Colonic mucosa (tissue), 4 donors: ENCODE measurements around the gene ZNF500. TPM values are rescaled to one million over a fixed set of nuclear protein-coding genes. Genes with fewer than 3 reads are reported as not detected.

Experiments
- DNase-seq: peaks from one replicate; pipeline ENCODE4 v3.0.0-alpha.2; 2020
- H3K27ac ChIP-seq: fragments of 200-600 bp; one replicate; pipeline ENCODE4 v1.8.0; 2021
- H3K27me3 ChIP-seq: fragments of 200-600 bp; one replicate; pipeline ENCODE4 v1.8.0; 2021
- H3K36me3 ChIP-seq: fragments of 200-600 bp; one replicate; pipeline ENCODE4 v1.8.0; 2021
- H3K4me1 ChIP-seq: fragments of 200-600 bp; one replicate; pipeline ENCODE4 v1.8.0; 2021; ENCODE audit warnings: mild to moderate bottlenecking
- H3K4me3 ChIP-seq: fragments of 200-600 bp; one replicate; pipeline ENCODE4 v1.8.0; 2021
- H3K9ac ChIP-seq, 2 donors: one replicate each; pipeline ENCODE4 v1.7.0; 2013; ENCODE audit warnings: control low read depth in 2 of 2, low read depth in 2 of 2, low read length in 2 of 2
- H3K9me3 ChIP-seq: fragments of 200-600 bp; one replicate; pipeline ENCODE4 v1.8.0; 2021
- intact Hi-C: fragments of 100-400 bp; cut with DNase I; formaldehyde crosslinking; loops from one replicate; pipeline ENCODE4 v1.14.1; 2022
- total RNA-seq, 2 donors: library from RNA; stranded (reverse); fragmentation: NEBNext Ultra II Directional in 1 of 2; extraction: Animal tissue kit (Norgen Biotek cat#: 25700) in 1 of 2; gene quantifications; one replicate each; pipeline ENCODE4 v1.2.1, GENCODE V29; 2021
- TF ChIP-seq, protein P1 (sequence below): fragments of 200-600 bp; IDR thresholded peaks from one replicate; pipeline ENCODE4 v1.8.0; 2022; ENCODE audit warnings: antibody characterized with exemption, mild to moderate bottlenecking
- donor health status: healthy.
- donor health status: DM: no; HTN: no; CAD: no.
- donor health status: DM: no; HTN: no; CAD: no.

ZNF500 gene
- total RNA-seq, result 10 to 100 TPM; 12.3 to 16.1 TPM

DNA sequence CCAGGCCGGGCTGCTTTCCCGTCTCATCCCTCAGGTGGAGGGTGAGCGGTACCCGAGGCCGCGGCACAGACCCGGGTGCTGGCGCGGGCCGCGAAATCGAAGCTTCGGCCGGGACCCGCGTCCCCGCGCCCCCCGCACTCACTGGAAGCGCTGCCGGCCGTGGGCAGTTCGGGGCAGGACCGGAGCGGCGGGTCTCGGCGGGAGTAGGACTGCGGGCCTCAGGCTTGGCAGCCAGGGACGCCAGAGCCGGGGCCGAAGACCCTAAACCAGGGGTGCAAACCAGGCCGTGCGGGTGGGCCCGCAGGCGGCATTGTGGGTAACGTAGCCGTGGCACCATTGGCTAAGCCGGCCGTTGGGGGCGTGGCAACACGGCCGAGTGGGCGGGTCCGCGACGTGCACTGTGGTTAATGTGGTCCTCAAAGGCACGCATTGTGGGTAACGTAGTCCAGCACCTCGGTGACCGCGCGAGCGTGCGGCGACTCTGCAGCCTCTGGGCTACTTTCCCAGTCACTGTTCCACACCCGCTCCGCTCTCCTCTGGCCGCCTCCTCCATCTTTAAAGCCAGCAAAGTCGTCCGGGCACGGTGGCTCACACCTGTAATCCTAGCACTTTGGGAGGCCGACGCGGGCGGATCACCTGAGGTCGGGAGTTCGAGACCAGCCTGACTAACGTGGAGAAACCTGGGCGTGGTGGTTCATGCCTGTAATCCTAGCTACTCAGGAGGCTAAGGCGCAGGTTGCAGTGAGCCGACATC is at the start of gene ZNF500:
Gene ZNF500 (minus strand): TSS at position 288 of the 754 bp plus-strand sequence. CDS start 1,184 bp downstream, outside the sequence.
- Histone ChIP-seq H3K27me3 (no peaks in the 10 kb centered on the region), H3K36me3 (no peaks in the 10 kb centered on the region), H3K4me1 (peaks cover 15% of the 10 kb centered on the region), H3K27ac (peak within 1 kb of the TSS; percentile 90), H3K4me3 (peak within 1 kb of the TSS; percentile 97), H3K9me3 (no peaks in the 10 kb centered on the region), H3K9ac (peak within 1 kb of the TSS; percentile 87 to 96)
- TF ChIP-seq, protein P1, sequence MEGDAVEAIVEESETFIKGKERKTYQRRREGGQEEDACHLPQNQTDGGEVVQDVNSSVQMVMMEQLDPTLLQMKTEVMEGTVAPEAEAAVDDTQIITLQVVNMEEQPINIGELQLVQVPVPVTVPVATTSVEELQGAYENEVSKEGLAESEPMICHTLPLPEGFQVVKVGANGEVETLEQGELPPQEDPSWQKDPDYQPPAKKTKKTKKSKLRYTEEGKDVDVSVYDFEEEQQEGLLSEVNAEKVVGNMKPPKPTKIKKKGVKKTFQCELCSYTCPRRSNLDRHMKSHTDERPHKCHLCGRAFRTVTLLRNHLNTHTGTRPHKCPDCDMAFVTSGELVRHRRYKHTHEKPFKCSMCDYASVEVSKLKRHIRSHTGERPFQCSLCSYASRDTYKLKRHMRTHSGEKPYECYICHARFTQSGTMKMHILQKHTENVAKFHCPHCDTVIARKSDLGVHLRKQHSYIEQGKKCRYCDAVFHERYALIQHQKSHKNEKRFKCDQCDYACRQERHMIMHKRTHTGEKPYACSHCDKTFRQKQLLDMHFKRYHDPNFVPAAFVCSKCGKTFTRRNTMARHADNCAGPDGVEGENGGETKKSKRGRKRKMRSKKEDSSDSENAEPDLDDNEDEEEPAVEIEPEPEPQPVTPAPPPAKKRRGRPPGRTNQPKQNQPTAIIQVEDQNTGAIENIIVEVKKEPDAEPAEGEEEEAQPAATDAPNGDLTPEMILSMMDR, result no peak
- DNase-seq, result peak; percentile 99
- intact Hi-C loops, result no loop called here

DNA sequence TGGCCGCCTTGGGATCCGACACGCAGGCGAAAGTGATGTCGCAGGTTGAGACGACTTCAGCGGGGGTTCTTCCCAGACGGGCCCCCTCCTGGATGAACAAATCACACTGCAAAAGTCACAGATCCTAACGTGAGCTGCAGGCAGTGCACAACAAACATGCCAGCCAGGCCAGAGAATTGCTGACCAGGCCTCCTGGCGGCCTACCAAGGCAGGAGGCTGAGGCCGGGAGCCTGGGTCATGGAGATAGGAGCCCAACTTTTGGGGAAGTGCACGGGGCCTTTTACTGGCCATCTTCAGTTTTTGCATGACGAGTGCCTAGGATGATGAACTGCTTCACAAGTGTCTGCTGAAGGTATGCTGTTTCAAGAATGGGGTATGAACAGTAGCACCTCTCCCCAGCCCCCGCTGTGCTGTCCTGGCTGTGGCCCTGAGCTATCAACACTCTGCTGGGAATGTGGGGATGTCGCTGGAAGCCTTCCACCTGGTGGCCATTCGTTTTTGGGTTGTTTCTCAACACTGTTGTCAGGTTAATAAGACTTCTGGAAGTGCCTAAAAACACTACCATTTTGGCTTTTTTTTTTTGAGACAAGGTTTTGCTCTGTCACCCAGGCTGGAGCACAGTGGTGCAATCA is 47.7 kb upstream of the ZNF500 start:
- intact Hi-C loops, result no loop called here
- no peak for DNase-seq
- H3K4me3 ChIP-seq, result no peak overlapping the region
- TF ChIP-seq, protein P1, result no peak
- H3K27ac ChIP-seq, result no peak overlapping the region
- peaks cover 3% of the 10 kb centered on the region for H3K36me3 ChIP-seq
- no peak overlapping the region for H3K9ac ChIP-seq
- H3K9me3 ChIP-seq, result no peaks in the 10 kb centered on the region
- no peaks in the 10 kb centered on the region for H3K4me1 ChIP-seq
- no peaks in the 10 kb centered on the region for H3K27me3 ChIP-seq

DNA sequence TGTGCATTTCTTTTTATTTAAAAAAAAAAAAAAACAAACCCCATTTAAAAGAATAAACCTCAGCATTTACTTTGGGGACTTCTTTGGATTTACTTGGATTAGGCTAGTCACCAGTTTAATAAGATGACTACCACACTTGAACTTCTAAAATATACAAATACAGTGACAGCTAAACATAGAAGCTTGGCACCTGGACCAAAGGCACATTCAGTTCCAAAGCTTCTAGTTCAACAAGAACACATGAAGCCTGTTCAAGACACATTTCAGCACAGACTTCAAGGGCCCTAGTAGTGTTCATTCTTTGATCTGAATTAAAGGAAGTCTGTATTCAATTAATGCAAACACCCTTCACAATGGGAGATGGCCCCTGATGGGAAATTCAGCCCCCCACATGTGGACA is 47.1 kb upstream of the ZNF500 start:
- TF ChIP-seq, protein P1, result no peak
- peaks cover 3% of the 10 kb centered on the region for H3K36me3 ChIP-seq
- no peaks in the 10 kb centered on the region for H3K9me3 ChIP-seq
- intact Hi-C loops, result no loop called here
- DNase-seq, result no peak
- H3K4me1 ChIP-seq, result no peaks in the 10 kb centered on the region
- H3K4me3 ChIP-seq, result no peak overlapping the region
- H3K27ac ChIP-seq, result no peak overlapping the region
- H3K27me3 ChIP-seq, result no peaks in the 10 kb centered on the region
- H3K9ac ChIP-seq, result no peak overlapping the region

DNA sequence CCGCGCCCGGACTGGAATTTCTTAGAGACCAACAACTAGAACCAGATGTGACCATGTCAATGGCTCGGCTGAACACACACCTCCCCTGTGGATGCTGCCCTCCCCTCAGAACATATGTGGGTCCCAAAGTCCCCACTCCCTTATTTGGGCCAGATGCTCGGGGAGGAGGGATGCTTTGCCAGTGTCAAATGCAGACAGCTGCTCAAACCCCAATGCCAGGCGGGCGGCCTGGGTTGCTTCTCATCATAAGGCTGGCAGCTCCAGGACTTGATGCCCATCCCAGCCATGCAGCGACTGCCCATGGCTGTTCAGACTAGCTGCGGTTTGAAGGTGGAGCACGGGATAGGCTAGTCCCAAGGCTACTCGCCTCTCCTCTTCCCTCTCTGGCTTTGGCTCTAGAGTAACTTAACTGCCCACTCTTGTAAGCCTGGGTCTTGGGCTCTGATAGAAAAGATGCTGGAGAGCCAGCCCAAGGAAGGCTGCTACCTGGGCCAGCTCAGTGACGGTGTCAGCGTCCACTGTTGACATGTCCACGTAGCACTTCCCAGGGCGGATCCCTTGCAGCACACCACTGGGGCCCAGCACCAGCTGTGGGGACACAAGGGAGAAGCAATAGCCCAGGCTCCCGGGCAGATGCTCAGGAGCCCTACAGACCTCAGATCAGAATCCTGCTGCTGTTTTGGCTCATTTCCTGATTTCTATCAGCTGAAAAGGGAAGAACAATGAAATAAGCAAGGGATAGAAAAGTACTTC is 46.5 kb upstream of the ZNF500 start:
- H3K9ac ChIP-seq, result no peak overlapping the region
- H3K36me3 ChIP-seq, result peaks cover 3% of the 10 kb centered on the region
- H3K9me3 ChIP-seq, result no peaks in the 10 kb centered on the region
- TF ChIP-seq, protein P1, result no peak
- no peak overlapping the region for H3K27ac ChIP-seq
- no peaks in the 10 kb centered on the region for H3K4me1 ChIP-seq
- no peak overlapping the region for H3K4me3 ChIP-seq
- DNase-seq, result no peak
- H3K27me3 ChIP-seq, result no peaks in the 10 kb centered on the region
- intact Hi-C loops, result no loop called here

DNA sequence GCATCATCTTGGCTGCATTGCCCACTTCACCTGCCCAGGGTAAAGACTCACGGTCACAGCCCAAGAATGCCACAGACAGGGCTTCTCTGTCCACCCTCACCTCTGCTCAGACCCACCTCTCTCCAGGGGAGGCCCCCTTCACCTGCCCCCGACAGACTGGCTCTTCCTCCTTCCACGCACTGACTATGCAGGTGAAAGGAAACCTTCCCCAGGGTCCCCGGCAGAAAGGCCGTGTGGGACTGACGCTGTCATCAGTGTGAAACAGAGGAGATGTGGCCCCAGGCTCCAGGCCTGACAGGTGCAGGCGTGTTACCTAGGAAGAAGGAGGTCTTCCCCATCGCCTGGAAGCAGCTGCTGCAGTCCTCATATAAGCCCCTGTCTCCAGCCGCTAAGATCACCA is 44.8 kb upstream of the ZNF500 start:
- H3K4me1 ChIP-seq, result no peaks in the 10 kb centered on the region
- no peak overlapping the region for H3K4me3 ChIP-seq
- TF ChIP-seq, protein P1, result no peak
- H3K9me3 ChIP-seq, result no peaks in the 10 kb centered on the region
- DNase-seq, result no peak
- intact Hi-C loops, result no loop called here
- H3K9ac ChIP-seq, result no peak overlapping the region
- H3K36me3 ChIP-seq, result peaks cover 4% of the 10 kb centered on the region
- H3K27me3 ChIP-seq, result no peaks in the 10 kb centered on the region
- H3K27ac ChIP-seq, result no peak overlapping the region
